ENCODE data around the gene SLC6A5.

Gene SLC6A5

DNA sequence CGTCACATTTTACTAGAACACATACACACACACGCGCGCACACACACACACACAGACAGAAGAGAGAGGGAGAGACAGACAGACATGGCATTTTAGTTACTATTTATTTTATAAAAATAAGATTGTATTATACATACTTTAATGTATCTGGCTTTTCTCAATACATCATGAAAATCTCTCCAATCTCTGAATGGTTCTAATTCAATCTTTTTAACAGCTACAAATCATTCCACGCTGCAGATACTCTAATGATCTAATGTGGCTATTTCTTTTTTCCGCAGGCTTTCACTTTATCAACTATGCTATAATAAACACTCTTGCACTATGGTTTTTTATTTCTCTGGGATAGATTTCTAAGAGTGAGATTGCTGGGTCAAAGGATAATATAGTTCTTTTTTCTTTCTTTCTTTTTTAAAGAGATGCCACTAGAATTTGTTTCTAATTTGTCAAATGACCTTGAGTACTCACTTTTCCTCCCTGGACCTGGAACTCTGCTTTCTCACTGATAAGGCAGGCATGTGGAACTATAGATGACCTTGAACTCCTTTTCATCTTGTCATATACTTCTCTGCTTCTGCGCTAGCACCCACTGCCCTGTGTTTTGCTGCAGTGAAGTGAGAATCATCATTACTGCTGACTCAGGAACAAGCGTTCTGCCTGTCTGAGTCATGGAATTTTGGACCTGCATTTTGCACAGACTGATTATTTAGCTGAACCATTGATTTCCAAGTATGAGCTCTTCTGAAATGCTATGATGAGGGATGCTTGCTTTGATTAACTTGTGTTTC, 4.9 kb upstream of the SLC6A5 start:
- Histone ChIP-seq H3K4me2 (ENCODE audit: low read length) (no peak overlapping the region), H3K79me2 (ENCODE audit: low read length) (no peaks in the 10 kb centered on the region), H3K27me3 (ENCODE audit: low read depth, low read length) (0 out of 2 replicates have a peak, but pooled peaks cover 4% of the 10 kb centered on the region), H3K9ac (ENCODE audit: low read length) (no peak overlapping the region), H3K27ac (ENCODE audit: low read length) (no peak overlapping the region), H3K36me3 (replicated peaks; ENCODE audit: low read depth, low read length) (no peaks in the 10 kb centered on the region), H3K9me3 (ENCODE audit: insufficient read depth, low read length) (no peaks in the 10 kb centered on the region), H3K4me3 (ENCODE audit: low read length) (no peak overlapping the region), H3K4me1 (ENCODE audit: low read length) (no peaks in the 10 kb centered on the region), H4K20me1 (ENCODE audit: insufficient read depth, low read length) (no peaks in the 10 kb centered on the region), H2AFZ (ENCODE audit: low read depth, low read length) (no peak overlapping the region)
- TF ChIP-seq EZH2phosphoT487 (IDR thresholded peaks at IDR 0.05; ENCODE audit: low read depth), result no peak
- TF ChIP-seq, protein P1, sequence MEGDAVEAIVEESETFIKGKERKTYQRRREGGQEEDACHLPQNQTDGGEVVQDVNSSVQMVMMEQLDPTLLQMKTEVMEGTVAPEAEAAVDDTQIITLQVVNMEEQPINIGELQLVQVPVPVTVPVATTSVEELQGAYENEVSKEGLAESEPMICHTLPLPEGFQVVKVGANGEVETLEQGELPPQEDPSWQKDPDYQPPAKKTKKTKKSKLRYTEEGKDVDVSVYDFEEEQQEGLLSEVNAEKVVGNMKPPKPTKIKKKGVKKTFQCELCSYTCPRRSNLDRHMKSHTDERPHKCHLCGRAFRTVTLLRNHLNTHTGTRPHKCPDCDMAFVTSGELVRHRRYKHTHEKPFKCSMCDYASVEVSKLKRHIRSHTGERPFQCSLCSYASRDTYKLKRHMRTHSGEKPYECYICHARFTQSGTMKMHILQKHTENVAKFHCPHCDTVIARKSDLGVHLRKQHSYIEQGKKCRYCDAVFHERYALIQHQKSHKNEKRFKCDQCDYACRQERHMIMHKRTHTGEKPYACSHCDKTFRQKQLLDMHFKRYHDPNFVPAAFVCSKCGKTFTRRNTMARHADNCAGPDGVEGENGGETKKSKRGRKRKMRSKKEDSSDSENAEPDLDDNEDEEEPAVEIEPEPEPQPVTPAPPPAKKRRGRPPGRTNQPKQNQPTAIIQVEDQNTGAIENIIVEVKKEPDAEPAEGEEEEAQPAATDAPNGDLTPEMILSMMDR (IDR thresholded peaks at IDR 0.05; ENCODE audit: low read depth, low read length), result no peak

GRCh38 chr11:20595101-20595500, 4.3 kb upstream of the SLC6A5 start:
- Histone ChIP-seq H3K9ac (ENCODE audit: low read length) (no peak overlapping the region), H3K4me3 (ENCODE audit: low read length) (no peak overlapping the region), H4K20me1 (ENCODE audit: insufficient read depth, low read length) (no peaks in the 10 kb centered on the region), H3K9me3 (ENCODE audit: insufficient read depth, low read length) (no peaks in the 10 kb centered on the region), H3K4me1 (ENCODE audit: low read length) (no peaks in the 10 kb centered on the region), H3K27ac (ENCODE audit: low read length) (no peak overlapping the region), H2AFZ (ENCODE audit: low read depth, low read length) (no peak overlapping the region), H3K4me2 (ENCODE audit: low read length) (no peak overlapping the region), H3K36me3 (replicated peaks; ENCODE audit: low read depth, low read length) (no peaks in the 10 kb centered on the region), H3K27me3 (ENCODE audit: low read depth, low read length) (0 out of 2 replicates have a peak, but pooled peaks cover 4% of the 10 kb centered on the region), H3K79me2 (ENCODE audit: low read length) (no peaks in the 10 kb centered on the region)
- TF ChIP-seq, protein P1 (IDR thresholded peaks at IDR 0.05; ENCODE audit: low read depth, low read length), result no peak
- no peak for TF ChIP-seq EZH2phosphoT487 (IDR thresholded peaks at IDR 0.05; ENCODE audit: low read depth)

DNA sequence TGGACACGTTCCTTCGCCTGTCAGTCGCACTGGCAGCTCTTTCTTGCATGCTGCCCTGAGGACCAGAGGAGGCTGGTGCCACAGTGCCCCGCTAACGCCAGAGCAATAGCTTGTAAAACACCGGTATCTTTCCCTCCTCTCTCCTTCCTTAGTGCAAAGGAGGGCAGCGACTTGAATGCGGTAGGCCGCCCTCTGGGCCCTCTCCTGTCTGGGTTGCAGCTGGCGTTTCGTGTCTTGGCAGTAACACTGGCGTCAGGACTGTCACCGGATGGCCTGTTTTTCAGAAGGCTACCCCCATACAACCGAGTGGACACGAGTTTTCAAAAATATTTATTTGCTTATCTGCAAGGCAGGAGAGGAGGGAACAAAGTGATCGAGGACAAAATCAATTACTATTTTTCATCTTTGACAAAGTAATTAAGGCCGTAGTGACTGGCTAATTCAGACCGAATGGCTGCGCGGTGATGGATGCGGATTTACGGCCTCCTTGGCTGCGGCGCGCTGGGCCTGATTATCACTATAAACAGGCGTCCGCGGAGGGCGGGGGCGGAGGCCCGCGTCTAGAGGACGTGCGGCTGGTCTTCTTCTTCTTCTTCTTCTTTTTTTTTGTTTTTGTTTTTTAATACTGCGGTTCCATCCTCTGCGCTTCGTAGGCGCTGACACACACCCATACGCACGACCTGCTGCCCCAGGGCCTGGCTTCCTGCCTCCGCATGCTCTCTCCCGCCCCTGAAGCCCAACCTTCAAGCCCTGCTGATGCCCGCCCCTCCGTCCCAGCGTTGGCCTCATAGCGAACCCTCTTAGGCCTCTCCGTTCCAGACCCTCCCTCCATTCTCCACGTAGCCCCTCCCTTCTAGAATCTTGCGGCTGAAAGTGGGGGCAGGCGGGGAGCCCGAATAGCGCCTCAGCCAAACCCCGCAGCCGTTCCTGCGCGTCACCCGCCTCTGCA, 2.9 kb upstream of the SLC6A5 start:
- Histone ChIP-seq H3K9me3 (ENCODE audit: insufficient read depth, low read length) (no peaks in the 10 kb centered on the region), H3K27ac (ENCODE audit: low read length) (no peak overlapping the region), H2AFZ (ENCODE audit: low read depth, low read length) (no peak overlapping the region), H3K79me2 (ENCODE audit: low read length) (no peaks in the 10 kb centered on the region), H3K4me1 (ENCODE audit: low read length) (no peaks in the 10 kb centered on the region), H3K27me3 (ENCODE audit: low read depth, low read length) (0 out of 2 replicates have a peak, but pooled peaks cover 4% of the 10 kb centered on the region), H3K9ac (ENCODE audit: low read length) (no peak overlapping the region), H3K4me3 (ENCODE audit: low read length) (no peak overlapping the region), H3K36me3 (replicated peaks; ENCODE audit: low read depth, low read length) (no peaks in the 10 kb centered on the region), H3K4me2 (ENCODE audit: low read length) (no peak overlapping the region), H4K20me1 (ENCODE audit: insufficient read depth, low read length) (no peaks in the 10 kb centered on the region)
- TF ChIP-seq, protein P1 (IDR thresholded peaks at IDR 0.05; ENCODE audit: low read depth, low read length), result no peak
- no peak for TF ChIP-seq EZH2phosphoT487 (IDR thresholded peaks at IDR 0.05; ENCODE audit: low read depth)

DNA sequence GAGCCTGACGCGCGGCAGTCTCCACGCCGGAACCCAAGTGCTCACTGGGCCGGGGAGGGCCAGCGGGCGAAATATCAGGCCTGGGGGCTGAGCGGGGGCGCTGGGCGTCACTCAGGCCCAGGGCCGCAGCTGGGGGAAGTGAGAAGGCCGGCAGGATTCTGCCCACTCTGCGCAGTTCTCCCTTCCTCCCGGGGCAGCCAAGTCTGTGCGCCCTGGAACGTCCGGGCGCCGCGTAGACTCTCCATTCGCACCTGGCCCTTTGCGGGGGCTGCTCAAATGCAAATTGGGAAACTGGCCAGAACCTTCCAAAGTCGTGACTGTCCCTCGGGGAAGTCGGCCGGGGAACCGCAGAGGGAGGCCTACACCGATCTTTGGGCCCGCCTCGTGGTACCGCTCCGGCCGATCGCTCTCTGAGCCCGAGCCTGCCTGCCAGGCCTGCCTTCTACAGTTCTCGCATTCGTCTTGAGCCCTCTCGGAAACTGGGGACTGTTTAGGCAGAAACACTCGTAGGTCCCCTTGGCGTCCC, 2.2 kb upstream of the SLC6A5 start:
- no peaks in the 10 kb centered on the region for H3K79me2 ChIP-seq (ENCODE audit: low read length)
- H4K20me1 ChIP-seq (ENCODE audit: insufficient read depth, low read length), result no peaks in the 10 kb centered on the region
- TF ChIP-seq, protein P1 (IDR thresholded peaks at IDR 0.05; ENCODE audit: low read depth, low read length), result no peak
- TF ChIP-seq EZH2phosphoT487 (IDR thresholded peaks at IDR 0.05; ENCODE audit: low read depth), result no peak
- 0 out of 2 replicates have a peak, but pooled peaks cover 4% of the 10 kb centered on the region for H3K27me3 ChIP-seq (ENCODE audit: low read depth, low read length)
- H3K4me2 ChIP-seq (ENCODE audit: low read length), result no peak overlapping the region
- no peak overlapping the region for H2AFZ ChIP-seq (ENCODE audit: low read depth, low read length)
- no peak overlapping the region for H3K9ac ChIP-seq (ENCODE audit: low read length)
- no peaks in the 10 kb centered on the region for H3K4me1 ChIP-seq (ENCODE audit: low read length)
- H3K4me3 ChIP-seq (ENCODE audit: low read length), result no peak overlapping the region
- no peak overlapping the region for H3K27ac ChIP-seq (ENCODE audit: low read length)
- no peaks in the 10 kb centered on the region for H3K9me3 ChIP-seq (ENCODE audit: insufficient read depth, low read length)
- H3K36me3 ChIP-seq (replicated peaks; ENCODE audit: low read depth, low read length), result no peaks in the 10 kb centered on the region

Data from OCI-LY3 (cell line).